Subcutaneous adipose tissue (tissue), 4 donors: ENCODE data around the gene TBL3. TPM values are rescaled to one million over a fixed set of nuclear protein-coding genes. Genes with fewer than 3 reads are reported as not detected.

Experiments
- CTCF ChIP-seq: fragments of 450-650 bp; IDR thresholded peaks from one replicate; pipeline ENCODE4 v1.5.1; 2016; ENCODE audit warnings: low read depth, mild to moderate bottlenecking, control low read depth, antibody characterized with exemption, moderate library complexity
- total RNA-seq, 4 donors: library from RNA; depleted of rRNA; stranded (reverse); fragments of >200 nt; gene quantifications; one replicate each; pipeline ENCODE4 v1.1.0, GENCODE V29; 2016

TBL3 gene
- total RNA-seq, 4 donors from 2014 or later: 20.9 to 30.6 (median 26.6) TPM

- no peak for TF ChIP-seq CTCF
Measured at GRCh38 chr16:1930338-1930720, 41.5 kb upstream of the TBL3 start.

- TF ChIP-seq CTCF: no peak
Measured at GRCh38 chr16:1932050-1933028, 39.5 kb upstream of the TBL3 start.

GRCh38 chr16:1933097-1933661 is 38.7 kb upstream of the TBL3 start:
- no peak for TF ChIP-seq CTCF

- no peak for TF ChIP-seq CTCF
Measured at GRCh38 chr16:1936945-1937479, 34.8 kb upstream of the TBL3 start.

- TF ChIP-seq CTCF: no peak
Measured at GRCh38 chr16:1938316-1938715, 33.5 kb upstream of the TBL3 start.

GRCh38 chr16:1938910-1939309 is 32.9 kb upstream of the TBL3 start:
- TF ChIP-seq CTCF: no peak
